Measurements from ENCODE around the gene SLC33A1.

Gene SLC33A1

DNA sequence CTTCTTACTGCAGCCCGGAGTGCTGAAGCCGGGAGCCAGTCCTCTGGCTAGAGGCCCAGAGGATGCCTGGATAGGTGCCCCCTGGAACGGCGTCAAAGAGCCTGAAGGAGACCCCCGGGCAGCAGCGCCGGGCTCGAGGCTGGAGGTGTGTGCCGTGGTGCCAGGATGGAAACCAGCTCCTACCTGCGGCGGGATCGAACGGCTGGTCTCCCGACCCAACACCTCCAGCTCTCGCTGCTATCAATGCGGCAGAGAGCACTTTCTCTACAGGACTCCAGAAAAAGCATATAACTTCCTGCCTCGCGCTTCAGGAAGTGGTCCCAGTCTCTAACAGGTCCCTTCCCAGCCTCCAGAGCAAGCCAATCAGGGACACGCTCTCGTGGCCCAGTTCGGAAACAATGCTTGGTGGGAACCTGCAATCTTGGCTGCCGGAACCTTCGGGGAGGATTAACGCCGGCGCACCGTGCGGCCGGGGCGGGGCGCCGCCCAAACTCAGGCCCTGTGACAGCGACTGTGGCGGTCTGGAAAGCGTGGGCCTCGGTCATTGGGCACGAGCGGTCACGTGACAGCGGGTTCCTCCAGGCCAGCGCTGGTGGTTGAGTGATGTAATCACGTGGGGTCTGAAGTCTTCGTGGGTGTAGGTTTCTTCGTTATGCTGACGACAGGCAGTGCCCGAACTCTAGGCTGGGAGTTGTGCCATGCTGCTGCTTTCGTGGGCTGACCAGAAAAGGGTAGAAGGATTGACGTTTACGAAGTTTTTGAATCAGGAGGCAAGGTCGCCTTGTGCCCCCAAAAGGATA lies at the start of gene SLC33A1:
SLC33A1 (minus strand) TSS at position 287 of the 800 bp plus-strand sequence. CDS start 430 bp downstream, outside the sequence.
- TF ChIP-seq, protein P1, sequence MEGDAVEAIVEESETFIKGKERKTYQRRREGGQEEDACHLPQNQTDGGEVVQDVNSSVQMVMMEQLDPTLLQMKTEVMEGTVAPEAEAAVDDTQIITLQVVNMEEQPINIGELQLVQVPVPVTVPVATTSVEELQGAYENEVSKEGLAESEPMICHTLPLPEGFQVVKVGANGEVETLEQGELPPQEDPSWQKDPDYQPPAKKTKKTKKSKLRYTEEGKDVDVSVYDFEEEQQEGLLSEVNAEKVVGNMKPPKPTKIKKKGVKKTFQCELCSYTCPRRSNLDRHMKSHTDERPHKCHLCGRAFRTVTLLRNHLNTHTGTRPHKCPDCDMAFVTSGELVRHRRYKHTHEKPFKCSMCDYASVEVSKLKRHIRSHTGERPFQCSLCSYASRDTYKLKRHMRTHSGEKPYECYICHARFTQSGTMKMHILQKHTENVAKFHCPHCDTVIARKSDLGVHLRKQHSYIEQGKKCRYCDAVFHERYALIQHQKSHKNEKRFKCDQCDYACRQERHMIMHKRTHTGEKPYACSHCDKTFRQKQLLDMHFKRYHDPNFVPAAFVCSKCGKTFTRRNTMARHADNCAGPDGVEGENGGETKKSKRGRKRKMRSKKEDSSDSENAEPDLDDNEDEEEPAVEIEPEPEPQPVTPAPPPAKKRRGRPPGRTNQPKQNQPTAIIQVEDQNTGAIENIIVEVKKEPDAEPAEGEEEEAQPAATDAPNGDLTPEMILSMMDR (IDR thresholded peaks at IDR 0.05) = no peak

DNA sequence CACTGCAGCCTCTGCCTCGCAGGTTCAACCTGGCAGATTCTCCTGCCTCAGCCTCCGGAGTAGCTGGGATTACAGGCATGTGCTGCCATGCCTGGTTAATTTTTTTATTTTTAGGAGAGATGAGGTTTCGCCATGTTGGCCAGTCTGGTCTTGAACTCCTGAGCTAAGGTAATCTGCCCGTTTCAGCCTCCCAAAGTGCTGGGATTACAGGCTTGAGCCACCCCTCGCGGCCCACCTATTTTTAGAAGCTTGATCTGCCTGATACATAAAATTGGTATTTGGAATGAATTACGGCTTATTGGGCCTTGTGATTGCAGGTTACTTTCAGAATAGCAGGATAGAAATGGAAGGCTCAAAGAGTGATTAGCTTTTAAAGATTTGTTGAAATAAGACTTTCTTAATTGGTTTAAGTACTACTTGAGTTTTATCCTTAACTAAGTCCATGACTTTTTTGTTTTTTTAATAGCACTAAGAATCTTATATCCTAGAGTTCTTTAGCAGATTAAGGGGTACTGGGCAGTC lies 41.2 kb upstream of the SLC33A1 start:
- TF ChIP-seq, protein P1 (IDR thresholded peaks at IDR 0.05) = no peak

DNA sequence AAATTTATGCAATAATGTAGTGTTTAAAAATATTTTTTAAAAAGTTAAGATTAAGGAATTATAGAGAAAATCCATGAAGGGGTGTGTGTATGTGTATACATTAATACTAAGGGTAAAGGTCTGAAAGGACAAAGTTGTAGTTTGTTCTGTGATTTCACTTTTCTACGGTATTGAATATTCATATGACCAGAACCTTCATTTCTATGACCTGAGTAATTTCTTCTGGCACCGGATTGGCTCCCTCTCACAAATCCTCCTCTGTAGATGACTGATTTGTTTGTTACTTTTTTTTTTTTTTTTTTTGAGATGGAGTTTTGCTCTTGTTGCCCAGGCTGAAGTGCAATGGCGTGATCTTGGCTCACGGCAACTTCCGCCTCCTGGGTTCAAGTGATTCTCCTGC lies 37.1 kb upstream of the SLC33A1 start:
- TF ChIP-seq, protein P1 (IDR thresholded peaks at IDR 0.05) = no peak

DNA sequence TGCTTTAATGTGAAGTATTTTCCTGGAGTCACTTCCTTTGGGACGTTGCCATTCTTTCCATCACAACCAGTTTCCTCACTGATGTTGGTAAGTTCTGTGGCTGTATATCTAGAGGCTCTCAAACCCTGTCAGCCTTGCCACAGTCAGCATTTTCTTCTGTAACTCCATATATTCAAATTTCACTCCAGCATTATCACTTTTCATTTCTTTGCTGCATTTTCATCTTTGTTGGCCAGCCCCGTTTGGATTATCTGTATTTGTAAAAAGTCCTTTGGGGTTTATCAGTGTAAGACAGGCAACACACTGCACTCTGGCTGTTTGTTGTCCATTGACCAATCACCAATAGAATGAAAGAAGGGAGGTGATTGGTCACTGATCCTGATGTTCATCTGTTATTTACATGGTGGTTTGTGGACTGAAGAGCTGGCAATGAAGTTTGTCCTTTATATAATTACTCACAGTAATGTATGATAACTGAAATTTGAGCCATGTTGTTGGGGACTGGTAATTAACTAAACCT lies 36.5 kb upstream of the SLC33A1 start:
- TF ChIP-seq, protein P1 (IDR thresholded peaks at IDR 0.05) = no peak

DNA sequence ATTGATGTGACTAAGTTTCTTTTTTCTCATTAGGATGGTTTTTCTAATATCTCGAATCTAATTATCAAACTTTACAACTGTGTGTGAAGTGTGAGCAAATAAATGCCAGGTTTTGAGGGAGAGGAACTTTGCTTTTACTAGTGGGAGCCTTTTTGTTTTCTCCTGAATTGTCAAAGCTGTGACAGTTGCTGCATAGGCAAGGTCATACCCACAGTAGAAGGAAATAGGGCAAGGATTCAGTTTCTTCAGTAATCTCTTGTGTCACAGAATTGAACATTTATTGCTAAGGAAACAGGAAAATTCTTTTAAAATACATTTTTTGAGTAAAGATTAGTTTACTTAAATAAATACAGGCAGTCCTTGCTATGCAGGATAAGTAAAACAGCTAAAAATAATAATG lies 35.7 kb upstream of the SLC33A1 start:
- TF ChIP-seq, protein P1 (IDR thresholded peaks at IDR 0.05) = no peak

DNA sequence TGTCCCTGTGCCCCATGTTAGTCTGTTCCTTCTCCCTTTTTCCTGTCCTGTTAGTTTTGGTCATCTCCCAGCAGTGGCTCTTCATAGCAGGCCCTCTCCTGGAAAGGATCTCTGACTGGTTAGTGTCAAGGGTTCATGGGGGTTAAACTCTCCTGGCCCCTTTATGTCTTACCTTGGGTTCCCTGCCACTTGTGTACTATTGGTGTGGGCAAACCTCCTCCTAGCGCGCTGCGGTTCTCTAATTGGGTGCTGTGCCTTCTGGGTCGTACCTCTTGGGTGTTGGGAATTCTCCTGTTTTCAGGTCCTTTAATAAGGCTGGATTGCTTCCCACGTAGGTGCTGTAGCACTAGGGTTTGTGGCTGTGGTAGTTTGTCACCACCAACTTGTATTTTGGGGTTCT lies 35.0 kb upstream of the SLC33A1 start:
- TF ChIP-seq, protein P1 (IDR thresholded peaks at IDR 0.05) = no peak

DNA sequence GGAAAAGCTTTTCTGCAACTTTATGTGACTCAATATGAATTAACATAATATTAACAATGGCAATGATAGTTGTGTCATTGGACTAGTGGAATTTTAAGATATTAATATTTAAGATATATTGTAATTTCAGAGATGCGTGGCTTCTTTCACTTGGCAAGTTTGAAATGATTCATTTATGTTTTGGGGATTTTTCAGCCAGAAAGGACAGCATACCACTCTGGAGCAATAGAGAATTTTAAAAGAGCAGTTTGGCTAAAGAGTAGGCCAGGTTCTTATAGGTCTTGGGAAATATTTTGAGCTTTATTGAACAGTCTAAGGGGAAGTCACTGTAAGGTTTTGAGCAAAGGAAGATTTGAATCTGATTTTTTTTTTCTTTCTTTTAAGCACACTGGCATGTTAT lies 32.7 kb upstream of the SLC33A1 start:
- TF ChIP-seq, protein P1 (IDR thresholded peaks at IDR 0.05) = no peak
